Skeletal muscle tissue (tissue), 4 donors: Measurements from ENCODE around the gene NUP93. TPM values are rescaled to one million over a fixed set of nuclear protein-coding genes. Genes with fewer than 3 reads are reported as not detected.
"Not testable (repeated sequence)": the region's sequence is repeated elsewhere in the genome, so short reads cannot be mapped to it uniquely, and the experiment has no call there.

Experiments used
- H3K27ac ChIP-seq: one replicate; pipeline ENCODE4 v1.7.0; 2013; ENCODE audit warnings: mild to moderate bottlenecking, low read depth, low read length, inconsistent platforms
- H3K27me3 ChIP-seq, 3 donors: one replicate each; pipeline ENCODE4 v1.7.0; 2013; ENCODE audit warnings: low read length in 3 of 3; ENCODE audit not compliant: control insufficient read depth in 3 of 3, insufficient read depth in 3 of 3
- H3K36me3 ChIP-seq, 3 donors: one replicate each; pipeline ENCODE4 v1.7.0; 2013; ENCODE audit warnings: low read length in 3 of 3; ENCODE audit not compliant: control insufficient read depth in 3 of 3, insufficient read depth in 3 of 3
- H3K4me1 ChIP-seq, 3 donors: one replicate each; pipeline ENCODE4 v1.7.0; 2013; ENCODE audit warnings: low read length in 3 of 3, mild to moderate bottlenecking in 3 of 3; ENCODE audit not compliant: control insufficient read depth in 3 of 3, insufficient read depth in 3 of 3
- H3K4me3 ChIP-seq, 3 donors: one replicate each; pipeline ENCODE4 v1.7.0; 2013; ENCODE audit warnings: low read length in 3 of 3
- H3K9ac ChIP-seq, 3 donors: one replicate each; pipeline ENCODE4 v1.7.0; 2013; ENCODE audit warnings: low read length in 3 of 3, mild to moderate bottlenecking in 3 of 3, moderate library complexity in 2 of 3, low read depth in 1 of 3
- H3K9me3 ChIP-seq, 3 donors: one replicate each; pipeline ENCODE4 v1.7.0; 2013; ENCODE audit warnings: low read length in 3 of 3; ENCODE audit not compliant: control insufficient read depth in 3 of 3
- total RNA-seq: library from RNA; depleted of rRNA; stranded (reverse); fragments of >200 nt; gene quantifications from one replicate; pipeline ENCODE4 v1.2.3, GENCODE V29; 2014
- donor health status: Osteomylitis.

NUP93 gene
- total RNA-seq, 1 donor from 2014 or later: 54.8 TPM

DNA sequence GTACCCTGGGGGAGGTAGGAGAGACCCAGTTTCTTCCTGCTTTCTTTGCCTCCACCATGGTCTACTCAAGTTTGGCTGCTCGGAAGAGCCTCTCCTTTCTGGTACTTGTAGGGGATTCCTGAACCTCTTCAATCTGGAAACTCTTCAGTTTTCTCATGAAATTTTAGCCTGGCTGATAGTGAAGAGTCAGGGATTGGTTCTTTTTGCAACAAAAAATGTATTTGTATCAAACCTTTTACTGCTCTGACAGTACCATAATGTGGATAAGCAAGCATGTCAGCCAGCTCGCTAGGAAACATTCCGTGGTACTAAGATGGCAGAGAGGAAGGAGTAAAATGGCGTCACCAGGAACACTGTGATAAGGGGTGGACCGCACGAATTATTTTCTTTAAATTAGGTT lies 55.4 kb downstream of the NUP93 start:
- H3K27ac ChIP-seq: no peak overlapping the region
- H3K9ac ChIP-seq: no peak overlapping the region
- no peaks in the 10 kb centered on the region for H3K27me3 ChIP-seq
- H3K36me3 ChIP-seq: no peaks in the 10 kb centered on the region
- no peak overlapping the region for H3K4me3 ChIP-seq
- H3K4me1 ChIP-seq: peaks cover 0 to 4% (median 0%) of the 10 kb centered on the region in 3 donors
- H3K9me3 ChIP-seq: no peaks in the 10 kb centered on the region

- Histone ChIP-seq H3K4me3 (no peak overlapping the region), H3K9me3 (no peaks in the 10 kb centered on the region), H3K4me1 (peaks cover 0 to 4% (median 0%) of the 10 kb centered on the region in 3 donors), H3K27me3 (no peaks in the 10 kb centered on the region), H3K27ac (no peak overlapping the region), H3K9ac (no peak overlapping the region), H3K36me3 (no peaks in the 10 kb centered on the region)
Observed at GRCh38 chr16:56787167-56787566, 57.2 kb downstream of the NUP93 start.

- H3K9ac ChIP-seq: no peak overlapping the region
- no peaks in the 10 kb centered on the region for H3K36me3 ChIP-seq
- H3K27ac ChIP-seq: no peak overlapping the region
- no peaks in the 10 kb centered on the region for H3K27me3 ChIP-seq
- H3K4me3 ChIP-seq: no peak overlapping the region
- H3K4me1 ChIP-seq: peaks cover 0 to 4% (median 0%) of the 10 kb centered on the region in 3 donors
- H3K9me3 ChIP-seq: no peaks in the 10 kb centered on the region
Observed at GRCh38 chr16:56788435-56788834, 58.5 kb downstream of the NUP93 start.

DNA sequence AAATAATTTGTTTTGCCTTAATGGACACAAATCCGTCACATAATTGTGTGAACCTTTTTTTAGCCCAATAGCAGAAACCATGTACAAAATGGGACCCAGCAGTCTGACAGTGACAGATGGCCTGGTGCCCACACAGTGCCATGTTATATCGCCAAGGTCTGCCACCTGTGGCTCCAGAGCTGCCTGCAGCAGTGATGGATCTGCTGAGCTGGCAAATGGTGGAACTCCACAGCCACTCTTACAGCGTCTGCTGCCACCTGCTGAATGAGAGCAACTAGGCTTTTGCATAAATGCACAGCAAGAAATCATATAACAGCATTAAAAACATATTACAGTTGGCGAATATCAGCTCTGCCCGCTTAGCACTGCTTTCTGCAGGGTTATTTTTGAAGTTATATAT lies 59.4 kb downstream of the NUP93 start:
- Histone ChIP-seq H3K36me3 (no peaks in the 10 kb centered on the region), H3K9ac (no peak overlapping the region), H3K27me3 (no peaks in the 10 kb centered on the region), H3K4me3 (no peak overlapping the region), H3K9me3 (no peaks in the 10 kb centered on the region), H3K4me1 (peaks cover 0 to 4% (median 0%) of the 10 kb centered on the region in 3 donors), H3K27ac (no peak overlapping the region)

DNA sequence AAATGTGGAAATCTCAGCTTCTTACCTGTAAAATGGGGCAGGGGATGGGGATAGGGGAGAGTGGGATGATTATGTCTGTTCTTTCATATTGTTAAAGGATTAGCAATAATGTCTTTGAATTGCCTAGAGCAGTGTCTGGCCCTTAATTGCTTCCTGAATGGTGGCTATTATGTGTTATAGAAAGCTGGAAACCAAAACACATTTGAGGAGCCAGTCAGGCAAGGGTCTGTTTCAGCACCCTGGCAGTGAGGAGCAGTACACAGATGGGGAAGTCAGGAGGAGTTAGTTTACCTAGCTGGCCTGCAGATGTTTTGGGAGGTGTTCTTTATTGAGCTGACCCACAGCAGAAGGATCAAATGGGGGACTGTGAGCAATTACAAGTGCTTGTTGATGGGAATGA lies 63.0 kb downstream of the NUP93 start:
- H3K9ac ChIP-seq: no peak overlapping the region
- no peaks in the 10 kb centered on the region for H3K4me1 ChIP-seq
- no peak overlapping the region for H3K27ac ChIP-seq
- H3K4me3 ChIP-seq: no peak overlapping the region
- no peaks in the 10 kb centered on the region for H3K36me3 ChIP-seq
- H3K9me3 ChIP-seq: no peaks in the 10 kb centered on the region
- no peaks in the 10 kb centered on the region for H3K27me3 ChIP-seq

DNA sequence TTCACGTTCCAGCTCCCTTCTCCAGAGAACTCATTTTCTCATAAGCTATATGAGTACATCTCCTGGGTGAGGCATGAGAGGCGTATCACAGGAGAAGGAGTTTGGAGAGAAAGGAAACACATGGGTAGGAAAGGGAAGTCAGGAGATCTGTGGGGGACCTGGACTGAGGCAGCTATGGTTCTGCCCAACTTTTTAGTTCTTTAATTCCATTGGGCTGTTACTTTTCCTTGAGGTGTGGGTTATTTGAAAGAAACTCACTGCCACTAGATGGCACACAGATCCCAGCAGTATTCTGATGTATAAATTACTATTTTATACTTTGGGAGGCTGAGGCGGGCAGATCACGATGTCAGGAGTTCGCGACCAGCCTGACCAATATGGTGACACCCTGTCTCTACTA lies 63.6 kb downstream of the NUP93 start:
- Histone ChIP-seq H3K9me3 (no peaks in the 10 kb centered on the region), H3K9ac (no peak overlapping the region), H3K27ac (no peak overlapping the region), H3K4me3 (no peak overlapping the region), H3K4me1 (no peaks in the 10 kb centered on the region), H3K36me3 (no peaks in the 10 kb centered on the region), H3K27me3 (no peaks in the 10 kb centered on the region)

DNA sequence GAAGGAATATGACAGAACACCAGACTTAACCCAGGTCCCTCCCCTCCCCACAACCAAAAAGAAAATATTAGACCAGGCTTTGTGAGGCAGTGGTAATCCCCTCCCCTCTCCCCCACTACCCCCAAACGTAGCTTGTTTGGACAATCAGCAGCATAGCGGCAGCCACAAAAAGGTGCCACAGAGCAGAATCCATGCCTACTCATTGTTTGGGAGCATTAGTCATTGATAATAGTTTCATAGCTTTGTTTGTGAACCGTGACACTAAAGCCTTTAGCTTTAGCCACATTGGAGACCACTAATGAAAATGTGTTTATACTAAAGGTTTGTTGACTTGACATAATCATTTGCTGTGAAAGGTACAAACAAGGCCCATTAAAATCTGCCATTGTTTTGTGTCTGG lies 65.1 kb downstream of the NUP93 start:
- H3K27me3 ChIP-seq: no peaks in the 10 kb centered on the region
- H3K36me3 ChIP-seq: no peaks in the 10 kb centered on the region
- no peaks in the 10 kb centered on the region for H3K4me1 ChIP-seq
- H3K9ac ChIP-seq: no peak overlapping the region
- no peak overlapping the region for H3K27ac ChIP-seq
- H3K9me3 ChIP-seq: no peaks in the 10 kb centered on the region
- H3K4me3 ChIP-seq: no peak overlapping the region

GRCh38 chr16:56797038-56797437 lies 67.1 kb downstream of the NUP93 start:
- H3K9ac ChIP-seq, H3K36me3 ChIP-seq, H3K9me3 ChIP-seq, H3K27ac ChIP-seq, H3K4me1 ChIP-seq, H3K4me3 ChIP-seq, H3K27me3 ChIP-seq: not testable (repeated sequence)

- Histone ChIP-seq H3K36me3 (no peaks in the 10 kb centered on the region), H3K27ac (no peak overlapping the region), H3K27me3 (no peaks in the 10 kb centered on the region), H3K4me3 (no peak overlapping the region), H3K4me1 (no peaks in the 10 kb centered on the region), H3K9me3 (no peaks in the 10 kb centered on the region), H3K9ac (no peak overlapping the region)
Observed at GRCh38 chr16:56797861-56798260, 67.9 kb downstream of the NUP93 start.

- no peaks in the 10 kb centered on the region for H3K36me3 ChIP-seq
- no peak overlapping the region for H3K27ac ChIP-seq
- H3K4me3 ChIP-seq: no peak overlapping the region
- no peaks in the 10 kb centered on the region for H3K27me3 ChIP-seq
- no peak overlapping the region for H3K9ac ChIP-seq
- H3K9me3 ChIP-seq: no peaks in the 10 kb centered on the region
- H3K4me1 ChIP-seq: no peaks in the 10 kb centered on the region
Observed at GRCh38 chr16:56798955-56799354, 69.0 kb downstream of the NUP93 start.

DNA sequence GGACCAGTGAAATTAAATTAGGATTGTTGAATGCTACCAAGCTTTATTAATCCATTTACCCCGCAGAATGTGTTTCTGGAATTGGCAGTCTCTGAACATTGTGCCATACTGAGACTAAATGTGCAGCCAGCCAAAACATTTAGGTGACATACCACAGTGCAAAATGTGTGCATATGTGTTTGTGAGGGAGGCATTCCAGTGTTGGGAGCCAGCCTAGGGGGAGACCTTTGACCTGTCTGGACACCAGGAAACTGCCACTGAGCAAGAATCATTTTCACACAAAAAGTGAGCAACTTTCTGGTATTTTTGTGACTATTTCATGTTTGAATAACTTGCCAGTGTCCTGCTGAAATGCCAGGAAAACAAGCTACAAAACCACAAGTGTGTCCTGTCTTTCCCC lies 70.4 kb downstream of the NUP93 start:
- Histone ChIP-seq H3K9me3 (no peaks in the 10 kb centered on the region), H3K36me3 (peaks cover 0 to 2% (median 1%) of the 10 kb centered on the region in 3 donors), H3K9ac (no peak overlapping the region), H3K4me3 (no peak overlapping the region), H3K27ac (no peak overlapping the region), H3K4me1 (no peaks in the 10 kb centered on the region), H3K27me3 (no peaks in the 10 kb centered on the region)
